GM18508 (cell line): ENCODE measurements around the gene OR52E1.

Experiments
- ATAC-seq: cut with Tn5 transposase; IDR thresholded peaks from one replicate; pipeline ENCODE4 v1.9.1; 2021; ENCODE audit warnings: moderate number of reproducible peaks; ENCODE audit not compliant: insufficient read depth, unreplicated experiment

Gene OR52E1

DNA sequence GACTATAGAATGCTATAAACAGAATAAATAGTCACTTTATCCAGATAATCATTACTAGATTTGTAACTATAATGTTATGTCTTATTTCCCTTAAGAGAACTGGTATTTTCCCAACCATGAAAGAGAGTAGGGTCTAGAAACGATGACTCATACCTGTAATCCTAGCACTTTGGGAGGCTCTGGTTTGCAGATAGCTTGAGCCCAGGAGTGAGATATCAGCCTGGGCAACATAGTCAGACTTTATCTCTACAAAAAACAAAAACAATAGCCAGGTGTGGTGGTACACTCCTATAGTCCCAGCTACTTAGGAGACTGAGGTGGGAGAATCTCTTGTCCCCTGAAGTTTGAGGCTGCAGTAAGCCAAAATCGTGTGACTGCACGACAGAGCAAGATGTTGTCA is 37.9 kb downstream of the OR52E1 start:
- ATAC-seq = no peak

GRCh38 chr11:5115339-5115738 is 46.0 kb downstream of the OR52E1 start:
- no peak for ATAC-seq

- no peak for ATAC-seq
Observed at GRCh38 chr11:5117588-5117987, 48.2 kb downstream of the OR52E1 start.

GRCh38 chr11:5118893-5119292 is 49.5 kb downstream of the OR52E1 start:
- no peak for ATAC-seq
